NOMO-1 treated with dmso at 0.1 percent for 144 hours (cell line): ENCODE results near the gene RBPJL.

ENCODE experiments used
- DNase-seq: peaks from one replicate; lab custom pipeline; 2025; ENCODE audit not compliant: unreplicated experiment; lab: John Stamatoyannopoulos, UW

RBPJL gene

GRCh38 chr20:45316150-45317080 is 9.8 kb downstream of the RBPJL start:
- no peak for DNase-seq

DNA sequence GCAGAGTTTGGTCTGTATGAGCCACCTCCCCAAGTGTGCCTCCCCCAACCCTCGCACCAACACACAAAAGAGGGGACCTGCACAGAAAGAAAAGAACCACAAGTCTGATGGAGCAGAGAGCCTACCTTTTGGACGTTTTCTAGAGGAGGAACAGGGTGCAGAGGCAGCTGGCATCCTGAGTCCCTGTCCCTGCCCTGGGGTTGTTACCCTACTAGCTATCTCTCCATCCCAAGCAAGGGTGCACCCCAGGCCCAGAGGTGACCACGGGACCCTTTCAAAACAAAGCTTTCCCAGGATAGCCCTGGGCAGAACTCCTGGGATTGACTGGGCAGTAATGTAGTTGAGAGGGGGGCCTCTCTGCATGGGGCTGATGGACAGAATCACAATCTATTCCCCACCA is 11.2 kb downstream of the RBPJL start:
- DNase-seq: no peak

- no peak for DNase-seq
Observed at GRCh38 chr20:45318386-45318939, 11.8 kb downstream of the RBPJL start.

- DNase-seq: no peak
Observed at GRCh38 chr20:45318948-45319347, 12.3 kb downstream of the RBPJL start.

- DNase-seq: peak; percentile 78
Observed at GRCh38 chr20:45320948-45321595, 14.4 kb downstream of the RBPJL start.

DNA sequence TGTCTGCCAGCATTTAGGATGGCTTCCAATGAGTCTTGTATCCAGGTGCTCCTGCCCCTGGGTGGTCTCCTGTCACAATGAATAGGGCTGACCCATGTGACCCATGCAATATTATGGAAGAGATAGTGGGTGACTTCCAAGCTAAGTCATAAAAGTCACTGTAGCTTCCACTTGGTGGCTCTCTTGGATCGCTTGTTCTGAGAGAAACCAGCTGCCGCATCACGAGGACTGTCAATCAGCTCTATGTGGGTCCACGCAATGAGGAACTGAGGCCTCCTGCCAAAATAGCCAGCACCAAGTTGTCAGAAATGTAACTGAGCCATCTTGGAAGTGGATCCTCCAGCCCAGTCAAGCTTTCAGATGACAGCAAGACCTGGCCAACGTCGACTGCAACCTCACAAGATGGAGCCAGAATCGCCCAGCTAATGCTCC is 16.3 kb downstream of the RBPJL start:
- peak; percentile 79 for DNase-seq

DNA sequence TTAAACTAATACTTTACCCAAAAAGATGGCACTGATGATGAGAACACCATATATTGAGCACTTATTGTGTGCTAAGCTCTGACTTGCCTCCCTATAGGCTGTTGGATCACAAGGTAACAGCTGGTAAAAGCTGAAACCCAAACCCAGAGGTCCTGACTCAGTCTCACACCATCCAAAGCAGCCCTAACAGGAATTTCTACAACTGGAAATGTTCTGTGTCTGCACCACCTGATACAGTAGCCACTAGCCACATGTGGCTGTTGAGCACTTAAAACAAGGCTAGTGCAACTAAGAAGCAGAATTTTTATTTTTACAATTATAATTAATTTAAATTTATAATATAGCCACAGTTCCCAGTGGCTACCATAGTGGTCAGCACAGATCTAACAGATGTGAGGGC is 17.1 kb downstream of the RBPJL start:
- no peak for DNase-seq

GRCh38 chr20:45325371-45325770 is 18.7 kb downstream of the RBPJL start:
- DNase-seq: no peak

DNA sequence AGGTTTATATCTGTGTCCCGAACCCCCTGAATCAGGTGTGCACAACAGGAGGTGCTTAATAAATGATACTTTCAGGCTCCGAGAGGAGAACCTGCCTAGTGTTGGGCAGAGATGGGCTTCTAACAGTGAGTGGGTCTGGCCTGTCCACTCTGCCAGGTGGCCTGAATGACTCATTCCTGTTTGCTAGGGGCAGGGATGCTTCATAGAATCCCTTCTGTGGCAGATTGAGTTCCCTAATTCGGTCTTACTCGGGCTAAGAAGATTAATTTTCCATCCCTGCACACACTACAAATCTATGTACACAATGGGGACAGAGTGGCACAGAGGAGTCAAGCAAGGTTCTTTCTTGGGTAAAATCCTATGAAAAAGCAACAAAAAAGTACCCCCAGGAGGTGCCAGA is 21.8 kb downstream of the RBPJL start:
- DNase-seq: no peak

- no peak for DNase-seq
Observed at GRCh38 chr20:45329497-45330319, 23.1 kb downstream of the RBPJL start.

DNA sequence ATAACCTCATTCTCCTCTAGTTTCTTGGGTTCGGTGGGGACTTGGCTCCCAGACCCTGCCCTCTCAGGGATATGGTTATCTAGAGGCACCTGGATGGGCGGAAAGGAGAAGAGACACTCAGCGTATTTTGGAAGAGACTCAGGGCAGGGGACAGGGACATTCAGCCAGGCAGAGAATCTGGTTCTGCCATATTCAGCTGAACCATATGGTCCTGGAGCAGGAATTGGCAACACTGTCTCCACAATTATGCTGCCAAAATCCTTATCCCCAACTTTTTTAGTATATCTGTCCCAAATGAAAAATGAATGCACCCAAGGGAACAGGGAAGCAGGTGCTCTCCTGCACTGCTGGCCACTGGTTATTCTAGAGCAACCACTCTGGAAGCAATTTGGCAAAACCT is 23.8 kb downstream of the RBPJL start:
- DNase-seq: no peak

GRCh38 chr20:45336530-45337366 is 30.1 kb downstream of the RBPJL start:
- DNase-seq: no peak

GRCh38 chr20:45337367-45338120 is 30.9 kb downstream of the RBPJL start:
- no peak for DNase-seq

- no peak for DNase-seq
Observed at GRCh38 chr20:45338121-45339030, 31.7 kb downstream of the RBPJL start.

- DNase-seq: no peak
Observed at GRCh38 chr20:45339084-45339483, 32.4 kb downstream of the RBPJL start.

GRCh38 chr20:45339799-45340198 is 33.2 kb downstream of the RBPJL start:
- DNase-seq: no peak

DNA sequence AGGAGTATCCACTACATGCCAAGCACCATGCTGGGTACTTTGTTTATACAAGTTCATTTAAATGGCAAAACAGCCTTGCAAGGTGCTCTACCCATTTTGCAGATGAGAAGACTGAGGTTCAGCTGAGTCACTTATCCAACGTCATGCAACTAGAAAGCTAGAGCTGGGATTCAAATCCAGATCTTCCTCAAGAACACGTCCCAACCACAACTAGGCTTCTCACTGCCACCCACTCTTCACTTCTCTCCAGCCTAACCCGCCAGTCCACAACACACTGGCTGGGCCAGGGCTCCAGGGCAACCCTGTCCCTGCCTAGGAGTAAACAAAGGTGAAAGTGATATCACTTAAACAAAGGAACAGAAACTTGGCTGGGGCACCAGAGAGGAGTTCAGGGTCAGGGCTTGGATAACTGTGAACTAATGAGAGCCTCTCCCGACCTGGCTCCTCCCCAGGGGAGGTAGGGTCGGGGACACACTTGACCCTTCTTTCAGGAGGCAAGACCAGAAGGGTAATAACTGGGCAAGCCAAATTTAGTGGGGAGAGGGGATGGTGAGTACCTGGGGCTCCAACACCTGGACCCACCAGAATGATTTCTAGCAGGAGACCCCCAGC is 33.7 kb downstream of the RBPJL start:
- DNase-seq: no peak

DNA sequence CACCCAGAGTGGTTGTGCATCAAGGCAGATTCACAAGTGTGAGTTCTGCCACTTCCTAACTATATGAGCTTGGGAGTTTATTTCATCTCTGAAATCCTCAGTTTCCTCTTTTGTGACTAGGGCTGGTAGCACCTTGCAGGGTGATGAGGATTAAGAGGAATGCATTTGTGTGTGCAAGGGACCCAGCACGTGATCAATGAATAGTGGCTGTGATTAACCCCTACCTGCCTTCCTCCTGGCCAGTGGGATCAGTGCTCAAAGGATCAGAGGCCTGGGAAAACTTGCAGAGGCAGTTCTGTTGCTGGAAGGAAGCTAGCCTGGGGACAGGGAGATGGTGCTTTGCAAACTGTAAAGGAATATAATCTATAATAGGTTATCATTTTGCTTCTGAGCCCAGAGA is 34.3 kb downstream of the RBPJL start:
- no peak for DNase-seq
